NCI-H146 treated with DMSO at 0.1 percent for 48 hours (cell line): ENCODE measurements around the gene PRRT1B.

Experiments
- DNase-seq: peaks from one replicate; lab custom pipeline; 2025; ENCODE audit not compliant: unreplicated experiment; lab: John Stamatoyannopoulos, UW

Gene PRRT1B

DNA sequence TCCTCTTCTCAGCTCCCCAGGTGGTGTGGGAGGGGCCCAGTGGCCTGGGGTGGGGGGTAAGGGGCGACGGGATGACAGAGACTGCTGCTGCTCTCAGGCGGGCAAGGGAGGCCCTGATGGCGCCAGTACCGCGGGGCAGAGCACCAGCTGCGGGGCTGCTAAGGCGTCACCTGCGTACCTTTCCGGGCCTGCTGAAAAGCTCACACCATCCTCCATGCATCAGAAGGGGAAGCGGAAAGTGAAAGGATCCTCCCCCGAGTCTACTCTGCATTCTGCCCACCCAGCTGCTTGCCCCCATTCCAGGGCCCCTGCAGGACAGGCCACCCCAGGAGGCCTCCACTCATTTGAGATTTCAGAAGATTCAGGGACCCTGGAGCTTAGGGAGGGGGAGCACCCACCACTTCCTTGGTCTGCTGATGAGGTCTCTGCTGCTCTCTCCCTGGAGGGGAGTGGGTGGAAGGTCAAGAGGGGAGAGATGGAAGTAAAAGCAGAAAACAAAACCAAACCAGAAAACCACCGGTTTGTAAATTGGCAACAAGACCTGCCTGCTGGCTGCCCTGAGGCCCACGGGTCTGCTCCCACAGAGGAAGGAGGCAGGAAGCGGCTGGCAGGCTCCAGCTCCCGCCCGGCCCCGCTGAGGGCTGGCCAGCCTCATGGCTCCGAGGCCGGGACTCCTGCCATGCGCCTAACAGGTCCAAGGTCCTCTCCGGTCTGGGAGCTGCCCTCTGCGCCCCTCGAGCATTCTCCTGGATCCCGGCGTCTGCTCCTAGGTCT is 33.6 kb downstream of the PRRT1B start:
- no peak for DNase-seq

DNA sequence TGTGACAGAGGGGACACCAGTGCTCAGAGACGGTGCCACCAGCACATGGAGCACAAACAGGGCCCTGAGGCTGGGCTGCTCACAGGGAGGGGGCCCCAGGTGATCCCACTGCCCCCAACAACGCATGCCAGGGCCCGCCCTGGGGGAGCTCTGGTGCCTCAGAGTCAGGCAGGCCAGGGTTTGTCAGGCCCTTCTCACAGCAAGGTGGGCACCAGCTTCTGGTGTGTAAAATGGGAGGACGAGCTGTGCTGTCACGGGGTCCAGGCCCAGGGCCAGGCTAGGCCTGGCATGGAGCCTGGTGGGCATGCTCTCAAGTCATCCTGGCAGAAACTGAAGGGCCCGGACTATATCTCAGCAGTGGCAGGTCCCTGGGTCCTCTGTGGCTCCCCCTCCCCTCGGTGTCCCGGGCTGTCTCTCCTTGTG is 34.5 kb downstream of the PRRT1B start:
- DNase-seq, result no peak

- DNase-seq, result no peak
Observed at GRCh38 chr9:131580358-131580757, 35.0 kb downstream of the PRRT1B start.

DNA sequence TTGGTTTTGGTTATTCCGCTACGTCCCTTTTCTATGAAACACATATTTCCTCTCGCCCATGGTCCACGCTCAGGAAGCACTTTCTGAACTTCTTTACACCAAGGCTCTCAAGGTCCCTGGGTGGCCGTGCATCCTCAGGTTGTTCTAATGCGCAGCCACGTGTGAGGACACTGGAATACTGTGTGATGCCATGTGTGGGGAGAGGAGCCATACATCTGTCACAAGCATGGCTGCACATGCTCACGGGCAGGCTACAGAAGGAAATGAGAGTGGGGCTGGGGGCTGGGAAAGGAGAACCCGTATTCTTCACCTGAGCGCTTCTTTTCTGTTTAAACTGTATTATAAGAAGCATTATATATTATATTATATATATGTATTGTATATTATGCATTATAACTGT is 36.7 kb downstream of the PRRT1B start:
- no peak for DNase-seq

- no peak for DNase-seq
Observed at GRCh38 chr9:131582466-131583336, 37.4 kb downstream of the PRRT1B start.

DNA sequence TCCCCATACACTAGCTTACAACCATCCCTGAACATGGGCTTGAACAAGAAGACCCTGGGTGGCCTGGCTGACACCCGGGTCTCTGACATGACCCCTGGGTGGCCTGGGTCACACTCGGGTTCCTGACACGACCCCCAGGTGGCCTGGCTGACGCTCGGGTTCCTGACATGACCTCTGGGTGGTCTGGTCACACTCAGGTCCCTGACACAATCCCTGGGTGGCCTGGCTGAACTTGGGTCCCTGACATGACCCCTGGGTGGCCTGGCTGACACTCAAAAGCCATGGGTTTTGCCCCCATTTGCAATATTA is 38.0 kb downstream of the PRRT1B start:
- DNase-seq, result no peak

- DNase-seq, result no peak
Observed at GRCh38 chr9:131583836-131584555, 38.7 kb downstream of the PRRT1B start.

GRCh38 chr9:131584858-131585257 is 39.5 kb downstream of the PRRT1B start:
- no peak for DNase-seq

DNA sequence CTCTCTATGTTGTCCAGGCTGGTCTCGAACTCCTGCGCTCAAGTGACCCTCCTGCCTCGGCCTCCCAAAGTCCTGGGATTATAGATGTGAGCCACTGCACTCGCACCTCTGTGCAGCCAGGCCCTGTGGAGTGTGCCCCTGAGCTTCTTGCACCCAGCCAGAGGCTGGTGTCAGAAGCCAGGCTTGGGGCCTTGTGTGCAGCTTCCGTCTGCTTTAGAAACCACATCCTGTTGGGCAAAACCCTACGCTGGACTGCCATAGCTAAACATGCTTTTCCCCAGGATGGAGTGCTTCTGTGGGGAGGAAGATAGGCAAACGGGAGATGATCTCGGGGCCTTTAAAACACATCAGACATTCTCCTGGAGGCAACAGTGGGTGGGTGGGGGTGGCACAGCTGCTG is 40.1 kb downstream of the PRRT1B start:
- DNase-seq, result no peak

- no peak for DNase-seq
Observed at GRCh38 chr9:131587331-131587730, 42.0 kb downstream of the PRRT1B start.

DNA sequence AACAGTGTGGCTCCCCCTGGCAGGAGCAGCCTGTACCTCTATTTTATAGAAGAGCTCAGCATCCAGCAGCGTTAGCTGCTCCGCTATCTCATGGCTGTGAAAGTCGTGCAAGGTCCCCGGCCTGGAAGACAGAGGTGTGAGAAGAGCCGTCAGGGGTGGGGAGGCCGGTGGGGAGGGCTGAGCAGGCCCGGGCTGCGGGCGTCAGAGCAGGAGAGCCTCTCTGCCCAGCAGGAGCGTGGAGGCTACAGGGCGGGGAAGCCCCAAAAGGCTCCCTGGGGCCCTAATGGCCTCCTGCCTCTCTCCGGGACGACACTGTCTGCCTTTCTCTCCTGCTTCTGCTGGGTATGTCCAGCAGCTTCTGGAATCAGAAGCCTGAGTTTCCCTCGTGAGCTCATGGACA is 42.6 kb downstream of the PRRT1B start:
- no peak for DNase-seq

DNA sequence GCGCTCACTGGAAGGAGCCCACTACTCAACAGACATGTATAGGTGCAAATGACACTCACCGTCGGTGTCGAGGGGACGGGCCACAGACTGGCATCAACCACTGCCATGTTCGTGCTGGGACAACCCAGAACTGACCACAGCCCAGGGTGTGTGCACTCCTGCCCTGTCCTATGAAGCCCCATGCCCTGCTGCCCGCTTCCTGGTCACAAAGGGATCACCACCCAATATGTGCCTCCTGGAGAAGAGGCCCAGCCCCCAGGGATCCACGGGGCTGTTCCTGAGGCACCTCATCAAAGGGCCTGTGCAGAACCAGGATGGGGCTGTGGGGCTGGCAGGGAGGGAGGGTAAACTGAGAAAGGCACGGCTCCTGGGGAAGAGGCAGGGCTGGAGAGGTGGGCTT is 43.1 kb downstream of the PRRT1B start:
- no peak for DNase-seq

DNA sequence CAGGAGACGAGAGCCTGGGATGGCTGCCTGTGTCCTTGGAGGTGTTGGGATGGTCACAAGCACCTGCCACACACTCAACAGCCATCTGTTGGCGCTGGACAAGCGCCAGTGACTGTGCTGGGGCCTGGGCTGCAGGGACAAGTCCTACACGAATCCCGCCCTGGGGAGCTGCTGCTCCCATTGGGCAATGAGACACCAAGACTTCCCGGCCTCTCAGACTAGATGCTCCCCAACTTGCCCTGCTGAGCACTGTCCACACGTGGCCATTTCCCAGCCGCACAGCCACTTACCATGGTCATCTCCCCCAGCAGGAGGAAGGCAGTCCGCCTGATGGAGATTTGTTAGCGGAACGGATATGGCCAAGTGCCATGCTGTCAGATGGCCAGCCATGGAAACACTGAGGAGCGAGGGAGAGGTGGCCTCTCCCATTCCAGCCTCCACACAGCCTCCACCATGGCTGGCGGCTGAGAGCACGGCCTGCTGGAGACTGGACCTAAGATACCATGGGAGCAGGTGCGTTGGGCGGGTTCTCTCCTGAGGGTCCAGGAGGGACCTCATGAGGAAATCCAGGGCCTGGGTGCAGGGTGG is 43.9 kb downstream of the PRRT1B start:
- no peak for DNase-seq

GRCh38 chr9:131589993-131590392 is 44.7 kb downstream of the PRRT1B start:
- DNase-seq, result no peak

GRCh38 chr9:131590449-131590848 is 45.1 kb downstream of the PRRT1B start:
- DNase-seq, result no peak

GRCh38 chr9:131590907-131591844 is 45.9 kb downstream of the PRRT1B start:
- peak; percentile 23 for DNase-seq

GRCh38 chr9:131591845-131592208 is 46.5 kb downstream of the PRRT1B start:
- no peak for DNase-seq

DNA sequence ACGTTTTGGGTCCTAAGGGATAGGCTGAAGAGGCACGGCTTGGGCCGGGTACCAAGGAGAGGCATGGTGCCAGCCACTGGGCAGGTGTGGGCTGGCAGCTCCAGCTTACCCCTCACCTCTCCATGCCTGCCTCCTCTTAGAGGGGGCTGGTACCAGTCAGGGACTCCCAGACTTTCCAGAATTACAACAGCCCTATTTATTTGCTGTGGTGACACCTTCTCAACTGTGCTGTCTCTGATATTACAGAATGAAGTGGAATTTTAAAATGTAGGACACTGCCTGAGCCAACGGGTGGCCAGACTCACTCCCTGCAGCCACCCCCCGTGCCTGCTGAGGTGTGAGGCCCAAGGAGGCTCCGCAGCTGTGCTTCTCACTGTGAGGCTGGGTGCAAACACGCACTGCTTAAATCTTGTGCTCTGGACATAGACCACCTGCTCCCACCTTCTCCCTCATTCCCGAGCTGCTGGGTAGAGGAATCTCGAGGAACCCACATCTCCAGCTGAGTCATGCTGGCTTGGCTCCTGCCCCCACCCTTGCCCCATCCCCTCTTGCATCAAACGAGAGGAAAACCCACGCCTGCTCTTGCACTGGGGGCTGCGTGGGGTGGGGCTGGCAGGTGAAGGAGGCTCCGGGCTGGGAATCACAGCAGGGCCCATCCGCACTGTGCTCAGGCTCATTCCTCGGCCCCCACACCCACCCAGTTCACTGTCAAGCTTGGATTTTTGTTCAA is 47.9 kb downstream of the PRRT1B start:
- DNase-seq, result no peak

DNA sequence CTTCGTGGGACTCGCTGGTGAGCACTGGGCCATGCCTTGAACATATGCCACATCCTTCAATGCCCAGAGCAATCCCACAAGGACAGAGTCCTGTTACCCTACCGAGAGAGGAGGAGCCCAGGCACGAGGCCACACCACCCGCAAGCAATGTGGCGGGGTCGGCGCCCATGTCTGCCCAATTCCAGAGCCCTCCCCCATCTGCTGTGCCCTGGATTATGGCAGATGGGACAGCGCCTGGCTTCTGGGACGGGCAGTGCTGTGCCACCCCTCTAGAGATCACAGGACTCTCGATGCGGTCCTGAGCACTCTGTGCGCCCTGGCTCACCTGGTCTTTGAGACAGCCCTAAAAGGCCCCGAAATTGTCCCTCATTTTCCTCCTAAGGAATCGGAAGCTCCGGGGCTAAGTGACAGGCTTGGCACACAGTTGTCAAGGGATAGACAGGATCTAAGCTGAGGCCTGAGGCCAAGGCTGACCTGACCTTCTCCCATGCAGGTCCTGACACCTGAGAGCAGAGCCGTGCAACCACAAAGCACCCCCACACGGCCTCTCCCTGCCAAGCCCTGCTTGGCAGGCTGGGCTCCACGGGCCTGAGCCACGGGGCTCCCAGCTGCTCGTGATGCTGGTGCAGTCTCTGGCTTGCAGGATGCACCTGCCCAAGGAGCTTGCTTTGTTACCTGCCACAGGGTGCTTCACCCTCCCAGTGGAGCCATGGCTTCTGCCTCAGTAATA is 48.8 kb downstream of the PRRT1B start:
- DNase-seq, result no peak
